ENCODE data around the gene KRTAP10-7.
"Not testable (repeated sequence)": the region's sequence is repeated elsewhere in the genome, so short reads cannot be mapped to it uniquely, and the experiment has no call there.

KRTAP10-7 gene

GRCh38 chr21:44579056-44579832 lies 21.2 kb upstream of the KRTAP10-7 start:
- Histone ChIP-seq H4K20me1 (ENCODE audit: insufficient read depth, low read length) (no peaks in the 10 kb centered on the region), H3K4me1 (ENCODE audit: low read length) (no peaks in the 10 kb centered on the region), H3F3A (ENCODE audit: insufficient read depth, low read length) (no peaks in the 10 kb centered on the region), H3K36me3 (replicated peaks; ENCODE audit: insufficient read depth, low read length) (no peaks in the 10 kb centered on the region), H3K27ac (ENCODE audit: low read length) (no peak overlapping the region), H3K9me3 (replicated peaks; ENCODE audit: insufficient read depth, low read length) (no peaks in the 10 kb centered on the region), H3K27me3 (replicated peaks; ENCODE audit: insufficient read depth, low read length) (peaks cover 100% of the 10 kb centered on the region), H3K4me3 (ENCODE audit: low read length) (no peak overlapping the region), H3K79me2 (ENCODE audit: low read length) (no peaks in the 10 kb centered on the region), H2AFZ (ENCODE audit: low read length) (no peak overlapping the region), H3K9ac (ENCODE audit: low read length) (no peak overlapping the region), H3K9me2 (replicated peaks; ENCODE audit: insufficient read depth, low read length) (no peaks in the 10 kb centered on the region), H3K4me2 (ENCODE audit: low read depth, low read length) (no peak overlapping the region)
- no peak for DNase-seq
- TF ChIP-seq CTCF (IDR thresholded peaks at IDR 0.05; ENCODE audit: low read length) (no peak), EZH2phosphoT487 (IDR thresholded peaks at IDR 0.05; ENCODE audit: low read length) (no peak), EZH2 (optimal IDR thresholded peaks at IDR 0.05; ENCODE audit: low read depth, low read length) (no peak)

- Histone ChIP-seq H3K79me2 (ENCODE audit: low read length) (no peaks in the 10 kb centered on the region), H3K9me2 (replicated peaks; ENCODE audit: insufficient read depth, low read length) (no peaks in the 10 kb centered on the region), H3K9ac (ENCODE audit: low read length) (no peak overlapping the region), H4K20me1 (ENCODE audit: insufficient read depth, low read length) (no peaks in the 10 kb centered on the region), H3K27ac (ENCODE audit: low read length) (no peak overlapping the region), H3K36me3 (replicated peaks; ENCODE audit: insufficient read depth, low read length) (no peaks in the 10 kb centered on the region), H3K9me3 (replicated peaks; ENCODE audit: insufficient read depth, low read length) (no peaks in the 10 kb centered on the region), H3F3A (ENCODE audit: insufficient read depth, low read length) (no peaks in the 10 kb centered on the region), H3K4me1 (ENCODE audit: low read length) (no peaks in the 10 kb centered on the region), H2AFZ (ENCODE audit: low read length) (no peak overlapping the region), H3K4me2 (ENCODE audit: low read depth, low read length) (no peak overlapping the region), H3K4me3 (ENCODE audit: low read length) (no peak overlapping the region), H3K27me3 (replicated peaks; ENCODE audit: insufficient read depth, low read length) (peaks cover 100% of the 10 kb centered on the region)
- TF ChIP-seq EZH2 (optimal IDR thresholded peaks at IDR 0.05; ENCODE audit: low read depth, low read length) (no peak), CTCF (IDR thresholded peaks at IDR 0.05; ENCODE audit: low read length) (no peak), EZH2phosphoT487 (IDR thresholded peaks at IDR 0.05; ENCODE audit: low read length) (no peak)
- DNase-seq, result no peak
These were observed 20.6 kb upstream of the KRTAP10-7 start for GRCh38 chr21:44579833-44580144.

- not testable (repeated sequence) for H4K20me1 ChIP-seq (ENCODE audit: insufficient read depth, low read length); DNase-seq; H3K4me2 ChIP-seq (ENCODE audit: low read depth, low read length); H3K9me3 ChIP-seq (replicated peaks; ENCODE audit: insufficient read depth, low read length); H2AFZ ChIP-seq (ENCODE audit: low read length); H3K9me2 ChIP-seq (replicated peaks; ENCODE audit: insufficient read depth, low read length); H3K36me3 ChIP-seq (replicated peaks; ENCODE audit: insufficient read depth, low read length); H3K4me1 ChIP-seq (ENCODE audit: low read length); H3K27ac ChIP-seq (ENCODE audit: low read length); H3F3A ChIP-seq (ENCODE audit: insufficient read depth, low read length); H3K4me3 ChIP-seq (ENCODE audit: low read length); H3K9ac ChIP-seq (ENCODE audit: low read length); H3K79me2 ChIP-seq (ENCODE audit: low read length)
- peaks cover 100% of the 10 kb centered on the region for H3K27me3 ChIP-seq (replicated peaks; ENCODE audit: insufficient read depth, low read length)
These were observed 20.1 kb upstream of the KRTAP10-7 start, which contains the start of gene KRTAP10-5 for GRCh38 chr21:44580231-44580821. Gene KRTAP10-5, minus strand, starts transcription at chr21:44580604. Its CDS starts 26 bp downstream, at chr21:44580578.

GRCh38 chr21:44581158-44581557 lies 19.2 kb upstream of the KRTAP10-7 start:
- H3K79me2 ChIP-seq (ENCODE audit: low read length), result no peaks in the 10 kb centered on the region
- H2AFZ ChIP-seq (ENCODE audit: low read length), result no peak overlapping the region
- no peaks in the 10 kb centered on the region for H3K9me2 ChIP-seq (replicated peaks; ENCODE audit: insufficient read depth, low read length)
- peaks cover 100% of the 10 kb centered on the region for H3K27me3 ChIP-seq (replicated peaks; ENCODE audit: insufficient read depth, low read length)
- no peaks in the 10 kb centered on the region for H3K9me3 ChIP-seq (replicated peaks; ENCODE audit: insufficient read depth, low read length)
- no peak for TF ChIP-seq EZH2phosphoT487 (IDR thresholded peaks at IDR 0.05; ENCODE audit: low read length)
- TF ChIP-seq CTCF (IDR thresholded peaks at IDR 0.05; ENCODE audit: low read length), result no peak
- no peak for TF ChIP-seq EZH2 (optimal IDR thresholded peaks at IDR 0.05; ENCODE audit: low read depth, low read length)
- H4K20me1 ChIP-seq (ENCODE audit: insufficient read depth, low read length), result no peaks in the 10 kb centered on the region
- no peaks in the 10 kb centered on the region for H3K36me3 ChIP-seq (replicated peaks; ENCODE audit: insufficient read depth, low read length)
- no peak for DNase-seq
- no peak overlapping the region for H3K9ac ChIP-seq (ENCODE audit: low read length)
- no peak overlapping the region for H3K27ac ChIP-seq (ENCODE audit: low read length)
- H3F3A ChIP-seq (ENCODE audit: insufficient read depth, low read length), result no peaks in the 10 kb centered on the region
- no peak overlapping the region for H3K4me2 ChIP-seq (ENCODE audit: low read depth, low read length)
- no peaks in the 10 kb centered on the region for H3K4me1 ChIP-seq (ENCODE audit: low read length)
- H3K4me3 ChIP-seq (ENCODE audit: low read length), result no peak overlapping the region
